GM12891 (cell line): ENCODE data around the gene USF3.

ENCODE experiments used
- POLR2A ChIP-seq: IDR thresholded peaks from 2 replicates; pipeline ENCODE4 v1.6.1; 2011; ENCODE audit warnings: low read depth, low read length, control low read depth
- POLR2AphosphoS5 ChIP-seq: IDR thresholded peaks from 2 replicates; pipeline ENCODE4 v1.6.1; 2011; ENCODE audit warnings: low read depth, low read length, control low read depth
- TAF1 ChIP-seq: IDR thresholded peaks from 2 replicates; pipeline ENCODE4 v1.6.1; 2011; ENCODE audit warnings: low read depth, low read length, control low read depth

GRCh38 chr3:113629584-113630421, 66.6 kb downstream of the USF3 start:
- no peak for TF ChIP-seq TAF1
- no peak for TF ChIP-seq POLR2A
- no peak; the same call in 1 of the 2 replicates for TF ChIP-seq POLR2AphosphoS5
